Mesendoderm (in vitro differentiated cells): ENCODE results near the gene ERI3.

ENCODE experiments used
- DNase-seq: peaks from one replicate; pipeline ENCODE4 v3.0.0; 2013
- H2AK5ac ChIP-seq: 2 replicates; pipeline ENCODE4 v1.6.1; 2013; ENCODE audit warnings: low read length, inconsistent platforms
- H2BK120ac ChIP-seq: 2 replicates; pipeline ENCODE4 v1.6.1; 2013; ENCODE audit warnings: low read depth, mild to moderate bottlenecking, low read length, moderate library complexity, mixed read lengths
- H2BK15ac ChIP-seq: replicated peaks from 2 replicates; pipeline ENCODE4 v1.6.1; 2013; ENCODE audit warnings: low read depth, mild to moderate bottlenecking, moderate library complexity
- H2BK5ac ChIP-seq: 2 replicates; pipeline ENCODE4 v1.6.1; 2013; ENCODE audit warnings: low read length, inconsistent platforms
- H3K18ac ChIP-seq: 2 replicates; pipeline ENCODE4 v1.6.1; 2013; ENCODE audit warnings: mild to moderate bottlenecking, low read length, mixed read lengths
- H3K23ac ChIP-seq: one replicate; pipeline ENCODE4 v1.6.1; 2013; ENCODE audit warnings: low read length
- H3K27ac ChIP-seq: 2 replicates; pipeline ENCODE4 v1.5.1; 2013; ENCODE audit warnings: low read depth, mild to moderate bottlenecking, inconsistent platforms, low read length, moderate library complexity
- H3K27me3 ChIP-seq: 2 replicates; pipeline ENCODE4 v1.6.1; 2013; ENCODE audit warnings: low read length, control low read depth, mild to moderate bottlenecking, inconsistent platforms; ENCODE audit not compliant: insufficient read depth, poor library complexity
- H3K36me3 ChIP-seq: 2 replicates; pipeline ENCODE4 v1.6.1; 2013; ENCODE audit warnings: low read length, inconsistent platforms; ENCODE audit not compliant: control insufficient read depth, insufficient read depth
- H3K4ac ChIP-seq: one replicate; pipeline ENCODE4 v1.6.1; 2013; ENCODE audit warnings: low read depth, mild to moderate bottlenecking, low read length, moderate library complexity
- H3K4me1 ChIP-seq: 2 replicates; pipeline ENCODE4 v1.6.1; 2013; ENCODE audit warnings: low read depth, low read length, inconsistent platforms; ENCODE audit not compliant: control insufficient read depth
- H3K4me2 ChIP-seq: 2 replicates; pipeline ENCODE4 v1.6.1; 2013; ENCODE audit warnings: low read length
- H3K4me3 ChIP-seq: 2 replicates; pipeline ENCODE4 v1.5.1; 2013; ENCODE audit warnings: mild to moderate bottlenecking, low read length
- H3K56ac ChIP-seq: one replicate; pipeline ENCODE4 v1.6.1; 2013; ENCODE audit warnings: low read length
- H3K79me1 ChIP-seq: 2 replicates; pipeline ENCODE4 v1.6.1; 2013; ENCODE audit warnings: low read length, inconsistent platforms
- H3K79me2 ChIP-seq: 2 replicates; pipeline ENCODE4 v1.6.1; 2013; ENCODE audit warnings: mild to moderate bottlenecking, low read length; ENCODE audit not compliant: control insufficient read depth, insufficient read depth
- H3K9ac ChIP-seq: 2 replicates; pipeline ENCODE4 v1.6.1; 2013; ENCODE audit warnings: low read length, inconsistent platforms
- H4K5ac ChIP-seq: one replicate; pipeline ENCODE4 v1.6.1; 2013; ENCODE audit warnings: low read length
- H4K8ac ChIP-seq: one replicate; pipeline ENCODE4 v1.6.1; 2013; ENCODE audit warnings: low read depth, mild to moderate bottlenecking, control low read depth, low read length, moderate library complexity
- WGBS: extraction: QIAGEN DNeasy Blood & Tissue Kit; methylation state at CpG from one replicate; pipeline ENCODE4 v1.1.7; 2013; ENCODE audit warnings: low lambda C conversion rate, missing lambda C conversion rate; ENCODE audit not compliant: insufficient coverage; ENCODE audit errors: extremely low coverage; 5-methylcytosine and 5-hydroxymethylcytosine counted together

Gene ERI3

DNA sequence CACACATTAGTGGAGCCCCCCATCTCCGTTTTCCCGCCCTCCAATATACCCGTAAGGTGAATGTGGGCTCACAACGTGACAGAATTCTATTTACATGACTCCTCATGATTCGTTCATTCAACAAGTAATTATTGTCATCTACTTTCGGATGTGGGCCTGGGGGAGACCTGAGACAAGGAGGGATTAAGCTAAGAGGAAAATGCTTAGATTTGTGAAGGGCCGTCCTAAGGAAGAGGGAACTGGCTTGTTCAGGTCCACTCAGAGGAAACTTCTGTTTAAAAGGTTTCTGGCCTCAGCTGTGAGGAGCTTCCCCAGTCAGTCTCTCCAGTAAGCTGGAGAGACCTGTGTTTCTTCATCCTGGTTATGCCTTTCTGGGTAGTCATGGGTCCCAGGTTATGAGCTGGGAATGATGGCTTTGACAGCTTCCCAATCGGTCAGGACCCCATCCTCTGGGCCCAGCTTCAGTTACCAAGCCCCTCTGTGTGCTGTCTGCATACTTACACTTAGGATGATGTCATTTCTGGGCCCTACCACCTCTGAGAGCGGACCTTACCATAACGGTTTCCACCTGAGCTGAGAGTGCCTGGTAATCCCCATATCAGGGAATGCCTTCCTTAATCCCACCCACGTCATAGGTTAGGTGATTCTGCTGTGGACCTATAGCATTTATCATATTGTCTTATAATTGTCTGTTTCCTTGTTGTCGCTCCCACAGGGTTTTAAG, 687 bp upstream of the ERI3 start:
- no peak overlapping the region for H4K8ac ChIP-seq
- peaks cover 2% of the 10 kb centered on the region for H3K79me2 ChIP-seq
- H3K56ac ChIP-seq: peak overlapping the region; percentile 8
- peak overlapping the region; percentile 7 for H3K9ac ChIP-seq
- no peak overlapping the region for H3K18ac ChIP-seq
- no peak overlapping the region for H3K23ac ChIP-seq
- peak; percentile 56 for DNase-seq
- H3K36me3 ChIP-seq: no peaks in the 10 kb centered on the region
- peak overlapping the region; percentile 0 for H4K5ac ChIP-seq
- no peak overlapping the region for H2BK120ac ChIP-seq
- H3K79me1 ChIP-seq: peaks cover 10% of the 10 kb centered on the region
- no peak overlapping the region for H2BK5ac ChIP-seq
- H3K27ac ChIP-seq: no peak overlapping the region
- H3K4me2 ChIP-seq: no peak overlapping the region
- no peak overlapping the region for H3K4ac ChIP-seq
- H3K27me3 ChIP-seq: no peaks in the 10 kb centered on the region
- no peak overlapping the region for H3K4me3 ChIP-seq
- no peak overlapping the region for H2BK15ac ChIP-seq
- no CpG with 5 or more reads among the region's 12 CpGs for WGBS
- no peaks in the 10 kb centered on the region for H3K4me1 ChIP-seq
- no peak overlapping the region for H2AK5ac ChIP-seq

DNA sequence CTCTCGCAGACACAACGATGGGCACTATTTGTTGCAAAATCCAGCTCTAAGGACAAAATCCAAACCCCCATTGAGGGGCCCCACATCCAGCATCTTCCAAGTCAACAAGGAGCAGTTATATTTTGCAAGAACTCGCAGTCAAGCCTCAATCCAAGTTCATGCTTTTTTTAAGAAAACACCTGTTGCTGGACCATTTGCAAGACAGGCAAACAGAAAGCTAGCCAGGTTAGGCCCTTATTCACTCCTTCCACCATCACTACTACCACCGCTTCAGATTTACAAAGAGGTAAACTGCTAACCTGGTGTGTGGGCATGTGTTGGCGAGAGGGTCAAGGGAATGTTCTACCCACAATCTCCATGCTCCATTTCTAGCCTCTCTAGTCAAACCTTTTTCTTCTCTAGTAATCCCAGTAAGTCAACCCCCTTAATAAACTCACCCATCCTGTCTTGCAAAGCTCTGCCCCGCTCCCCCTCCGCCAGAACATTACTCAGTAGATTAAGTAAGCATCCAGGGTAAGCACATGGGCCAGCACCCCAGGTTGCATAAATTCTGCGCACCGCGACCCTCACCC, 703 bp downstream of the ERI3 start:
- H3K4me3 ChIP-seq: peak overlapping the region; percentile 81
- peak; percentile 36 for DNase-seq
- H3K36me3 ChIP-seq: no peaks in the 10 kb centered on the region
- peaks cover 10% of the 10 kb centered on the region for H3K79me1 ChIP-seq
- H3K4ac ChIP-seq: no peak overlapping the region
- H3K18ac ChIP-seq: no peak overlapping the region
- peaks cover 2% of the 10 kb centered on the region for H3K79me2 ChIP-seq
- peak overlapping the region; percentile 60 for H4K8ac ChIP-seq
- H2AK5ac ChIP-seq: no peak overlapping the region
- peak overlapping the region; percentile 78 for H3K9ac ChIP-seq
- H3K4me1 ChIP-seq: no peaks in the 10 kb centered on the region
- no peak overlapping the region for H2BK15ac ChIP-seq
- no peaks in the 10 kb centered on the region for H3K27me3 ChIP-seq
- H3K4me2 ChIP-seq: peak overlapping the region; percentile 84
- H2BK5ac ChIP-seq: no peak overlapping the region
- H3K27ac ChIP-seq: no peak overlapping the region
- H3K23ac ChIP-seq: no peak overlapping the region
- H2BK120ac ChIP-seq: no peak overlapping the region
- no CpG with 5 or more reads among the region's 10 CpGs for WGBS
- peak overlapping the region; percentile 84 for H3K56ac ChIP-seq
- no peak overlapping the region for H4K5ac ChIP-seq

DNA sequence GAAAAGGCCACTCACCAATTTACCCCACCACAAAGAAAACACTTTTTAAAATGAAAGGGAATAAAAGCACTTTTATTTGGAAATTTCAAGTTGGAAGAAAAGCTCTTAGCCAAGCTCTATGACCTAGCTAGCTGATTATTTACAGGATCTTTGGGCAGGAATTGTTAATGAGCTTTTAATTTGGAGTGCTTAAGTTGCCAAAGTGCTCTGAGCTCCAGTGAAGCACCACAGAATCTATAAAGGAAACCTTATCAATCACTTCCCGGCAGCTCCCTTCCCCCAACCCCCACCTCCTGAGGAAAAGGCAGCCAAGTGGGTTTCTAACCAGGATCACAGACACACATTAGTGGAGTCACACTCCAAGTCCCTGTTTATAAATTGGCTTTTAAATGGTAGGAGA, 1.5 kb downstream of the ERI3 start:
- Histone ChIP-seq H2BK120ac (no peak overlapping the region), H3K27ac (no peak overlapping the region), H3K79me2 (peaks cover 2% of the 10 kb centered on the region), H3K79me1 (peaks cover 10% of the 10 kb centered on the region), H3K4me1 (no peaks in the 10 kb centered on the region), H2BK15ac (no peak overlapping the region), H4K8ac (no peak overlapping the region), H3K23ac (no peak overlapping the region), H3K27me3 (no peaks in the 10 kb centered on the region), H3K4me2 (no peak overlapping the region), H2BK5ac (no peak overlapping the region), H3K9ac (no peak overlapping the region), H3K4ac (no peak overlapping the region), H3K56ac (no peak overlapping the region), H3K36me3 (no peaks in the 10 kb centered on the region), H3K4me3 (no peak overlapping the region), H3K18ac (no peak overlapping the region), H2AK5ac (no peak overlapping the region), H4K5ac (no peak overlapping the region)
- no CpG with 5 or more reads among the region's 1 CpG for WGBS
- no peak for DNase-seq

DNA sequence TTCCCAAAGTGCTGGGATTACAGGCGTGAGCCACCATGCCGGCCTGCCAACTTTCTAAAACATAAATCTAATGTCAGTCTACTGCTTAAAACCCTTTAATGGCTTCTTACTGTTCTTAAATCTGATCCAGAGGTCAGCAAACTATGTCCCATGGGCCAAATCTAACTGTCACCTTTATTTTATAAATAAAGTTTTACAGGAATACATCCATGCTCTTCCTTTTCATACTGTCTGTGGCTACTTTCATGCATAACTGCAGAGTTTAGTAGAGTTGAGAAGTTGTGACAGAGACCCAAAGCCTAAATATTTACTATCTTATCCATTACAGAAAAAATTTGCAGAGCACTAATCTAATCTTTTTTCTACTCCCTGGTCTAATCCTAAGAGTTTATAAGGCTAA, 3.8 kb downstream of the ERI3 start:
- no peak for DNase-seq
- Histone ChIP-seq H3K18ac (no peak overlapping the region), H2BK15ac (no peak overlapping the region), H3K79me2 (peaks cover 5% of the 10 kb centered on the region), H4K8ac (no peak overlapping the region), H4K5ac (no peak overlapping the region), H3K27me3 (no peaks in the 10 kb centered on the region), H2AK5ac (no peak overlapping the region), H3K56ac (no peak overlapping the region), H2BK5ac (no peak overlapping the region), H2BK120ac (no peak overlapping the region), H3K4me1 (no peaks in the 10 kb centered on the region), H3K27ac (no peak overlapping the region), H3K79me1 (peaks cover 15% of the 10 kb centered on the region), H3K4me2 (no peak overlapping the region), H3K4me3 (no peak overlapping the region), H3K9ac (no peak overlapping the region), H3K23ac (no peak overlapping the region), H3K4ac (no peak overlapping the region), H3K36me3 (no peaks in the 10 kb centered on the region)
- WGBS: no CpG with 5 or more reads among the region's 2 CpGs

DNA sequence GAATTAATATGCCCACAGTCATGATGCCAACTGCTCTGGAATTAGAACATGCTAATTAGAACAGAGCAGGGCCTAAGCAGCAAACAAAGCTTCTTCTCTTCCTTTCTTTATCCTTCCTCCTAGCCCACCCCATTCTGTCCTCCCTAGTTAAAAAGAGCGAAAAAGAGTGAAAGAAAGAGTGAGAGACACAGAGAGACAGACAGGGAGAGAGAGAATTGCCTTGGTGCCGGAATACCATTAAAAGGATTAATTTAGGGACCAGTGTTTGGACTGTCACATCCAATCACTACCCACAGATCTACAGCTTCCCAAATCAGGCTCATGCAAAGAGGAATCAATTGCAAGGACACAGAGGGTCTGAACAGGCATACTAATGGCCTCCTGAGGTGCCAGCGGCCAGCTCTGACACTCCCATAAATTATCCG, 7.0 kb downstream of the ERI3 start:
- Histone ChIP-seq H2AK5ac (no peak overlapping the region), H3K4me2 (no peak overlapping the region), H3K9ac (no peak overlapping the region), H3K4ac (no peak overlapping the region), H3K79me2 (peaks cover 6% of the 10 kb centered on the region), H3K27ac (no peak overlapping the region), H2BK15ac (no peak overlapping the region), H4K5ac (no peak overlapping the region), H2BK120ac (no peak overlapping the region), H3K23ac (no peak overlapping the region), H3K56ac (no peak overlapping the region), H3K36me3 (no peaks in the 10 kb centered on the region), H2BK5ac (no peak overlapping the region), H4K8ac (no peak overlapping the region), H3K27me3 (no peaks in the 10 kb centered on the region), H3K79me1 (peaks cover 21% of the 10 kb centered on the region), H3K4me3 (no peak overlapping the region), H3K18ac (no peak overlapping the region), H3K4me1 (no peaks in the 10 kb centered on the region)
- no peak for DNase-seq
- no CpG with 5 or more reads among the region's 4 CpGs for WGBS
